Kasumi-1 (cell line): ENCODE data around the gene PELI2.

ENCODE experiments used
- DNase-seq, 2 experiments: peaks; one replicate each; lab custom pipeline; 2025; lab: John Stamatoyannopoulos, UW

Gene PELI2

DNA sequence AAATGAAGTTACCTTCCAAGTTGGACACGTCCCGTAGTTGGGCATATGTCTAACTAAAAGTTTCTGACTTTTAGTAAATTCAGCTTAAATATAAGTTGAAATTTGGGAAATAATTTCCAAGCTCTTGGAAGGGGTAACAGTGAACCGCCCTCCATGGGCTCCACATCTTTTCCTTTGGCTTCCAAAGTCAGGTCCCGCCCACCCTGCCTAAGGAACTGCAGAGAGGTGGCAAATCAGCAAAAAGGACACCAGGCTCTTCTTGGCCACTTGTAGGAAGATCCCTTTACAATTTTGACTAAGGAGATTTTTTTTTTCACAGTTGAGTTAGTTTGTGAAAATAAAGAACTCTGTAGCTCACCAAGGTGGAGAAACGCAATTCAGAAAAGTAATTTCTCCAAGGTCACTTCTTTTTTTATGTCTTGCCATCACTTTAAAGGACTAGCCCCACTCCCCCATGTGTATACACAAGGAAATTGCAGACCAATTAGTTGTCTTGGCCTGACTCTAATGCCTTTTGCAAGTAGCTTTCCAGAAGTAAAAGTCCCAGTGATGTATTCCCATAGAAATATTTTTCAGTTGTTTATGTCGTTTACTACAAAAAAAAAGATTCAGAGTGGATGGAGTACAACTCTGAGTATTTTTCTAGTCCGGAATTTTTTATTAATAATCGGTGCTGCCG is 181.2 kb downstream of the PELI2 start:
- DNase-seq = no peak

DNA sequence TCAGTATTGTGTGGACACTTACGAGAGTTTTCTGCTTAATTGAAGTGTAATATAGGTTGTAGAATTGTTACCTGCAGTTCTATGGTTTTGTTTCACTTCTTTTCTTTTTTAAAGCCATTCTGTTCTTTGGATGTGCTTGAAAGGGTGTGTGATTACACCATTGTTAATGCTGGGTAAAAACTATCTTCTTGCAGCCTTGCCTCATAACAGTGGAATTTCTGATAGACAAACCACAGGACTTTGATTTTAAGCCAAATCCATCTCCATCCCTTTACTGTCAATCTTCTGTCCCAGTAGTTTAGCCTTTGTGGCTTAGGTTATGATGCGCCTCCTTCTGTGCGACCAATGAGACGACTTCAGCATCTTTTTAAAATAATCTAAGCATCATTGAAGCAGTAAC is 182.3 kb downstream of the PELI2 start:
- no peak for DNase-seq

- no peak for DNase-seq
Observed at GRCh38 chr14:56304456-56304855, 186.2 kb downstream of the PELI2 start.

DNA sequence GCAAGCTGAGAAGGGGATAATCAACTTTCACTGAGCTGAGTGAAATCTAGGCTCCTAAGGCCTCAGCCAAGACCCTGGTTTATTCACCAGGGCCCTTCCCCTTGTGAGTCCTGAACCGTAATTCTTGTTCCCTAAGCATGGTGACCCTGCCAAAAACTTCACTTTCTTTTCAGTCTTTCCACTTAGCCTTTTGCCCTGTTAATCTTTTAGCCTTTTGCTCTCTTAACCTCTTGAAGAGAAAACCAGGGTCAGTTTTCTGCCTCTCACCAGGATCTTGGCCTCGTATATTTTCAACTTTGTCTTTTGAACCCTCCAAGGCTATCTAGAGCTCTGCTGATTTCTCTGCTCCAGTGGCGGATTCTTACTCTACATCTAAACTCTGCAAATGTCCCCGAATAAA is 191.0 kb downstream of the PELI2 start:
- no peak for DNase-seq

DNA sequence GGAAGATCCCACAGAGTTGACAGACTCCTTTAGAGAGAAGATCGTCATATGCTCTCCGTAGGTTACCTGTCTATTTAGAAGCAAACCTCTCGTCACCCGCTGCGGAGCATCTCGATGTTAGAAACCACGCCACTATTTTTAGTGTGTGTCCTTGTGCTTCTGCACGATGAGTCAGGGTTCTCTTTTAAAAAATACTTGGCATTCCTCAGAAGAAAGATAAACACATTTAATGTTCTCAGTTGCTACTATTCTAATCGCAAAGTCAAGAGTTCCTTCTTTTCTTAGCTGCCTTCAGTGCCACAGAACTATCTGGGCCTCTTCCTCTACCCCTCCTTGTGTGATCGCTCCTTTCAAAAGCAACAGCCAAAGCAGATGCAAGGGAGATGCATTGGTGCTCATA is 192.4 kb downstream of the PELI2 start:
- no peak for DNase-seq

DNA sequence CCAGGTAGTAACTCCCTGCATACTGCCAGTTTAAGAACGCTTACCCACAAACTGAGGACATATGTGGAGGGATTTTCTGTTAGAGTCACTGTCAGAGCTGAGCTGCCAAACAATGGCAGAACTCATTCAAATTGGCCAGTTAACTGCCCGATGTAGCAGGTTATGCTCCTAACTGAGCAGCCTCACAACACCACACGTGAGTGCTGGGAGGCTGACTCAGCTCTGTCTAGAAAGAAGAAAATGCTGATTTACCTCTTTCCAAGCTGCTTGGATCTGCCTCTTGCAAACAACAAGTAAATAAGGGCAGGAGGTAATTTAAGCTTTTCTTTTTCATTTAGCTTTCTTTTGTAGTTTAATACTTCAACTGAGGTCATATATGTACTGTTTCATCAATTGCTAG is 195.6 kb downstream of the PELI2 start:
- DNase-seq = no peak

DNA sequence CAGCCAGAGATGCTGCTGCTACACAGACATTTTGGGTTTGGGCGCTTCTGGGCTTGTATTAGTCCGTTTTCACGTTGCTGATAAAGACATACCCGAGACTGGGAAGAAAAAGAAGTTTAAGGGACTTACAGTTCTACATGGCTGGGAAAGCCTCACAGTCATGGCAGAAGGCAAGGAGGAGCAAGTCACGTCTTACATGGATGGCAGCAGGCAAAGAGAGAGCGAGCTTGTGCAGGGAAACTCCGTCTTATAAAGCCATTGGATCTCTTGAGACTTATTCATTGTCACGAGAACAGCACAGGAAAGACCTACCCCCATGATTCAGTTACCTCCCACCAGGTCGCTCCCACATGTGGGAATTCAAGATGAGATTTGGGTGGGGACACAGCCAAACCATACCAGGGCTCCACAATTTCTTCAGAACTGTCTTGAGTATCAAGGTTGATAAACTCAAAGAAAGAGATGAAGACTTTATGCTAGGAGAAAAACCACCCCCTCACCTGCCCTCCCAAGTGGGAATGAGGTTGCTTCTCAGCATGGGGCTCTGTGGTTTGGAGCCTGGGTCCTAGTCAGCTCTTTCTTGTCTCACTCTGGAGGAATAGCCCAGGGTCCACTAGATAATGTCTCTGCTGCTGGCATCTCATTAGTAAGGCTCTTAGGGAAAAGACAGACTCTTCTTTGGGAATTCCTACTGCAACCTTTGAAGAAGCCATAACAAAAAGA is 200.3 kb downstream of the PELI2 start:
- no peak for DNase-seq

GRCh38 chr14:56321861-56322260 is 203.7 kb downstream of the PELI2 start:
- DNase-seq = no peak

- DNase-seq = no peak
Observed at GRCh38 chr14:56322531-56322930, 204.3 kb downstream of the PELI2 start.

DNA sequence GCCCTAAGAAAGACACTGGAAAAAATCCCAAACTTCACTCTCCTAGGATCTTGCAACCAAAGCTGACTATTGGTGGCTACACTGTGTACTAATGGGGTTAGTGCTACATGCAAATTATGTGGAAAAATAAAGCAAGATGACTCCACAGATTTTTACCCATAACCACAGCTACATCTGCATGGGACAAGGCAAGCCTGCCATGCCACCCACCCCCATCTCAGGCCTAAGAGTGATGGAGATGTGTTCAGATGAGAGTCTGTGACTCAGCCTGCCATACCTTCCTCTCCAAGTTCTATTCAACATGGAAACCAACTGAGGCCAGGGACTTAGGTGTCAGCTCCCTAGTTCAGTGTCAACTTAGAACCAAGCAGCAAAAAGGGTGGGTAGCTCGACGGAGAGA is 206.2 kb downstream of the PELI2 start:
- no peak for DNase-seq

DNA sequence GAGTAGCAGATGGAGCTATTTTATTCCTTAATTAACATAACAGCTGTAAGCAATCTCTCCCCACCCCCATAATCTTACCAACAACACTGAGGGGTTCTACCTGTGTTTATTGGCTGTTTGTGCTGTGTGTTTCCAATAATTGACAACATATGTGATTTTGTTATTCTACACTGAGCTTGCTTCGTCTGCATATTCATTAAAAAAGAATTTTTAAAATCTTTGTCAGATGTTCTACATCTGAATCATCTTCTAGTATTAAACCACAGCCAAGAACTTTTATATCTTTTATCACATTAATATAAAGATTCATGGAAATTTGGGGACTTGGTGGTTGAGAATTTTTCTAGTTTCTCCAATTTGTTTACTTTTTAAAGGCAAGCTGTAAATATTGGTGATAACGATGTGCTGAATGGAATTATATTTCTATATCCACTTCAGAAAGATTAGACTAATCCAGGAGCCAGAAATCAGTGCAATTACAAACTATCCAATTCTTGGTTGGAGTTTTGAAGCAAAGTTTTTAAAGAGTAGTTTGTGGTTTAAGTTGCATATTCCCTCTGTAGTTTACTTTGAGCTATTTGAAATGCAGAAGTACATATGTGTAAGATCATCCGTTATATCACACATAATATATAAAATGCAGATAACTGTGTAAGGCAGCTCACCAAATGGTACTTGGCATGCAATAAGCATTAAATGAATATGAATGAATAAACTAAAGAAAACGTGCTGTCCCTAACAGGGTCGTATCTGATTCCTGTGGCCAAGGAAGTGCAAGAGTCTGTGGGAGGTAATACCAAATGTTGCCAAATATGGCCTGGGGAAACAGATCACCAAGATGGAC is 206.9 kb downstream of the PELI2 start:
- DNase-seq = no peak

- no peak for DNase-seq
Observed at GRCh38 chr14:56328021-56328420, 209.8 kb downstream of the PELI2 start.

DNA sequence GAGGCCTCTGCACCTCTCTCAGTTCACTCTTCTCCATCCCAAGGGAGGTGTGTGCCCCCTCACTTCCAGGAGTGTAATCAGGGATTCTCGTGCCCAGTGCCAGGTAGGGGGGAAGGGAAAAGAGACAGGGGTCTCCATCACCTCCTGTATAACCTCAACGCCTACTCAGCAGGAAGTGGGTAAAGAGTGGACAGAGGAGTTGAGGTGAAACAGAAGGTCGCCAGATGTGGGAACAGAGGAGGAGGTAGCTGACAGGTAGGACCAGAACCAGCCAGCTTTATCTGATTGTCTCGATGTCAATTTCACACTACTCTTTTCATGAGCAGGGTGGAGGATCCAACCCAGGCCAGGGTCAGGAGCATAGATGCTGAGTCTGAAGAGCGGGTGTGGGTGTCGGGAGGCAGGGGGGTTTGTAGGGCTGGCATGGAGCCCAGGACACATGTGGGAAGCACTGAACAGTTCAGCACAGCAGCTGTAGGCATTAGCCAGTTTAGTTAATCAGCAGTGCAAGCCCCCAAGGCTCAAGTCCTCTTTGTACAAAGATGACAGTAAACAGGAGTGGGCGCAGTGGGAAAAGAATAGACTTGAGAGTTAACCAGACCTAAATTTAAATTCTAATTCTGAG is 213.5 kb downstream of the PELI2 start:
- no peak for DNase-seq

- DNase-seq = peak; percentile 45 to 49
Observed at GRCh38 chr14:56333359-56334292, 215.4 kb downstream of the PELI2 start.

- no peak for DNase-seq
Observed at GRCh38 chr14:56334458-56334857, 216.2 kb downstream of the PELI2 start.

GRCh38 chr14:56338674-56339073 is 220.5 kb downstream of the PELI2 start:
- no peak for DNase-seq

DNA sequence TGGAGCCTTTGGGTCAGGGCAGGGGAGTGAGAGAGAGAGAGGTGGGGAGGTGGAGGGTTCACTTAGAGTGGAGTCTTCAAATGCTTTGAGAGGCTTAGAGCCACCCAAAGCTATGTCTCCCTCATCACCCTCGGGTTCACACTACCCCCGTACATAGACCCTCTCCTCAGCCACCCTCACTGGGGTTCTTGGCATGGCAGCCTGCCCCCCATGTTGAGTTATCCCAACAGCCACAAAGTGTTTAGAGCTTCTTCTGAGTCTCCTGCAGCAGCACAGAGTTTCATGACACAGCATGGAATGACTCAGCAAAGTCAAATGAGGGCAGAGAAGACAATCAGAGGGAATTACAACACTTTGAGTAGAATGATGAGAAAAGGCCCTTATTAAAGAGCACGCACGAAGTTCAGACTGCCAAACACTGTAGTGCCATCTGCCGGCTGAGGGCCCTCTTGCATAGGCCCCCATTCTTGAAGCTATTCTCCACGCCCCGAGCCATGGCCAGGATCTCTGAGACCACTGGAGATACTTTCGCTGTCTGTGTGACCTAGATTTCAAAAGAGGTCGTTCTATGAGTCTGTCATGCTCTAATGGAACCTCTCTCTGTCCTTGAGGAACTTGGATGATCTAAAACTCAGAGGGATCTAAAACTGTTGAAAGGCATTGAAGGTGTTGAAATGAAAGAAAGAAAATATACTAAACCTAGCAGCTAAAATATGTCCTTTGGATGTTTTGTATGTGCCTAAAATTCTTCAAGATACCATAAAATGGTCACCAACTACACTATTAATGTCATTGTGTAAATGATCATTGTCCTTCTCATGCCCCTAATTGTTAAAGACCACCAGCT is 221.9 kb downstream of the PELI2 start:
- peak; percentile 86 to 90 for DNase-seq

DNA sequence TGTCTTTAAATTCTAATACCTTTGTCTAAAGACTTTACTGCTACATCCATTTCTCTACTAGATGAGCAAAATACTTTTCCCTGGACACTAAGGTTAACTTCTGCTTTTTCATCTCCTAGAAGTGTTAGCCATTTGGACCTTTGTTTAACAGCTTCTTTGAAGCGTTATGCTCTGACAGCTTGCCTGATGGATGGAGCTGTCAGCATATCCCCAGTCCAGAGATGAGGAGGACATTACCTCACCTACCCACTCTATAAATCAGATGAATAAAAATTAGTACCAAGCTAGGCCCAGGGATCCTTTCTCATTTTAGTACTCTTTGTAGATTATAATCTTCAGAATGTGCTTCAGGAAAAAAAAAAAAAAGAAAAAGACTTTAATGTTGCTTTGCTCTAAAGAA is 222.7 kb downstream of the PELI2 start:
- DNase-seq = no peak

GRCh38 chr14:56341766-56342493 is 223.7 kb downstream of the PELI2 start:
- no peak for DNase-seq

- DNase-seq = no peak
Observed at GRCh38 chr14:56342494-56342942, 224.3 kb downstream of the PELI2 start.
